HG02973 (cell line): ENCODE data around the gene KRTAP10-12.
"Not testable (repeated sequence)": the region's sequence is repeated elsewhere in the genome, so short reads cannot be mapped to it uniquely, and the experiment has no call there.

Source experiments
- ATAC-seq: cut with Tn5 transposase; IDR thresholded peaks from one replicate; pipeline ENCODE4 v1.9.1; 2021; ENCODE audit warnings: moderate library complexity; ENCODE audit not compliant: unreplicated experiment

Gene KRTAP10-12

GRCh38 chr21:44667612-44668011, 29.4 kb upstream of the KRTAP10-12 start:
- ATAC-seq: no peak

- no peak for ATAC-seq
These were observed 26.1 kb upstream of the KRTAP10-12 start for GRCh38 chr21:44670642-44671432.

GRCh38 chr21:44671911-44672310, 25.1 kb upstream of the KRTAP10-12 start:
- ATAC-seq: no peak

- no peak for ATAC-seq
These were observed 19.1 kb upstream of the KRTAP10-12 start for GRCh38 chr21:44677881-44678280.

- ATAC-seq: no peak
These were observed 15.8 kb upstream of the KRTAP10-12 start for GRCh38 chr21:44681152-44681551.

GRCh38 chr21:44681861-44682579, 15.0 kb upstream of the KRTAP10-12 start, which contains the start of gene KRTAP12-1:
KRTAP12-1 (minus strand) TSS chr21:44682163; CDS start chr21:44682123, 40 bp downstream.
- ATAC-seq: no peak

GRCh38 chr21:44682580-44683151, 14.3 kb upstream of the KRTAP10-12 start:
- no peak for ATAC-seq

GRCh38 chr21:44684077-44684476, 12.9 kb upstream of the KRTAP10-12 start:
- no peak for ATAC-seq

GRCh38 chr21:44684483-44684882, 12.5 kb upstream of the KRTAP10-12 start:
- no peak for ATAC-seq

GRCh38 chr21:44685050-44685449, 11.9 kb upstream of the KRTAP10-12 start:
- ATAC-seq: not testable (repeated sequence)

GRCh38 chr21:44686000-44686781, 10.8 kb upstream of the KRTAP10-12 start:
- ATAC-seq: no peak

- ATAC-seq: no peak
These were observed 10.0 kb upstream of the KRTAP10-12 start for GRCh38 chr21:44686843-44687561.

- ATAC-seq: no peak
These were observed 9.3 kb upstream of the KRTAP10-12 start for GRCh38 chr21:44687671-44688070.

GRCh38 chr21:44689740-44690139, 7.2 kb upstream of the KRTAP10-12 start:
- ATAC-seq: not testable (repeated sequence)

GRCh38 chr21:44691686-44692085, 5.3 kb upstream of the KRTAP10-12 start:
- ATAC-seq: no peak

- ATAC-seq: no peak
These were observed 4.0 kb upstream of the KRTAP10-12 start for GRCh38 chr21:44692798-44693512.

- ATAC-seq: no peak
These were observed 2.2 kb upstream of the KRTAP10-12 start for GRCh38 chr21:44694776-44695175.

- no peak for ATAC-seq
These were observed 1.8 kb upstream of the KRTAP10-12 start for GRCh38 chr21:44695184-44695583.

- no peak for ATAC-seq
These were observed 1.3 kb upstream of the KRTAP10-12 start for GRCh38 chr21:44695641-44696040.

GRCh38 chr21:44696572-44696971, 400 bp upstream of the KRTAP10-12 start:
- no peak for ATAC-seq
